HG02943 (cell line): ENCODE data around the gene FHIT.
A peak's percentile ranks its signal among the peaks of the same experiment; 100 is the strongest.

Experiments
- ATAC-seq: cut with Tn5 transposase; IDR thresholded peaks from one replicate; pipeline ENCODE4 v1.9.1; 2021; ENCODE audit warnings: mild to moderate bottlenecking, low read depth, moderate library complexity; ENCODE audit not compliant: unreplicated experiment

FHIT gene

DNA sequence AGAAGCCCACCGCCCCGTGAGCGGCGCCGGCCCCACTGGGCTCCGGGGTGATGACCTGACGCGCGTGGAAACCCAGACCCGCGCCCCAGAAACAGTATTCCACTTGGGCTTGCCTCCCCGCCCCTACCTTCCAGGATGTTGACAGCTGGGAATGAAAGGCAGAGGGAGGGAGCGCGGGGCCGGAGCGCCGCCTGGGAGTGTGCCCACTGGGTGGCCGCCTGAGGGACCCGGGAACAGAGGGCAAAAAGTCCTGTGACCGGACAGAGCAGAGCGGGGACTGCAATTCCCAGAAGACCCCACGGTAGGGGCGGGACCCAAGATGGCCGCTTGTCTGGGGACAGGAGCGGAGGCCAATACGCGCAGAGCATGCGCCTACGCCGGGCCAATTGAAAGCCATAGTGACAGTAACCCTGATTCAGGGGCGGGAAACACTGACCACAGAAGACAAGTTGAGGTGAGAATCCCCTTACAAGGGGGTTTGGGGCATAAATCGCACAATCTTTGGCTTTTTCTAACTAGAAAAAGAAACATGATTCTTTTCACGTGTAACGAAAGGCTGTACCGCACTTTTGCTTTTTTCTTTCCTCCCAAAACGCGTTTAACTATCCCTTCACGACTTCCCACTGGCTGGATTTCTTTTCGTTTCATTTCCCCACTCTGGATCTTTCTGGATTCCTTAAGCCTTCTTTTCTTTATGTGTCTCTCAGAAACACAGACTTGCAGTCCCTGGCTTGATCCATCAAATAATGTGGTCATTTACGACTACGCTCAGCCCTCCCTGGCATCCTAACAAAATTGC, at the start of gene FHIT:
Gene FHIT (minus strand): TSS at position 279 of the 799 bp plus-strand sequence.
- ATAC-seq, result peak; percentile 94

DNA sequence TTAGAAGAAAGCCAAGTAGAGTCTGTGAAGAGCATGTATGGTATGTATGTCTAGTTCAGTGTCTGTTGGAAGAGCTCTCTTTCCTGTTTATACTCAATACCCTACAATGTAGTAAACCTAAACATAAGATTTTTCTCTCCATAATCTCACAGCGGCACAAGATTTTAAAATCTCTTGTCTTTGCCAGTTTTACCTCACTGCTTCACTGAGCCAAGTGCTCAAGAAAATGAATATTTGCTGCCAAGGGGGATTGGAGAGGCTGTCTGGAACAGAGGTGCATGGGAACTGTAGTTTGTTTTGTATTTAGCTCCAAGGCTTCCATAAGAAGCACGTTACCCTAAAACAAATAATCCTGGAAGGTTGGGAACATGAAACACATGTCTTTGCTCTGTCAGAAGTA, 49.5 kb upstream of the FHIT start:
- ATAC-seq, result no peak

DNA sequence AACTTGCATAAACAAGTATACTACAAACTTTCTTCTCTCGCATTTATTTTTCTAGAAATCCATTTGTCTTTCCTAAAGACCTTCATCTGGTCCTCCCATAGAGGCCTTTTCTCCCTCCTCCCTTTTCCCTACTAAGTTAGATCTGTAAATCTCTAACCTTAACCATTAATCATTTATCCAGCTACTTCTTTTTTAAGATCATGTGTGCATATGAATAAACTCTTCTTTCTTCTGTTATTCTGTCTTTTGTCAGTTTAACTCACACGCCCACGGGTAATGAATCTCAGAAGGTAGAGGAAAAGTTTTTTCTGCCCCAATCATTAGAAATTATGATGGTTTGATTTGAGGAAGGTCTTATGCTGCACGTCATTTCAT, 48.7 kb upstream of the FHIT start:
- ATAC-seq, result no peak

DNA sequence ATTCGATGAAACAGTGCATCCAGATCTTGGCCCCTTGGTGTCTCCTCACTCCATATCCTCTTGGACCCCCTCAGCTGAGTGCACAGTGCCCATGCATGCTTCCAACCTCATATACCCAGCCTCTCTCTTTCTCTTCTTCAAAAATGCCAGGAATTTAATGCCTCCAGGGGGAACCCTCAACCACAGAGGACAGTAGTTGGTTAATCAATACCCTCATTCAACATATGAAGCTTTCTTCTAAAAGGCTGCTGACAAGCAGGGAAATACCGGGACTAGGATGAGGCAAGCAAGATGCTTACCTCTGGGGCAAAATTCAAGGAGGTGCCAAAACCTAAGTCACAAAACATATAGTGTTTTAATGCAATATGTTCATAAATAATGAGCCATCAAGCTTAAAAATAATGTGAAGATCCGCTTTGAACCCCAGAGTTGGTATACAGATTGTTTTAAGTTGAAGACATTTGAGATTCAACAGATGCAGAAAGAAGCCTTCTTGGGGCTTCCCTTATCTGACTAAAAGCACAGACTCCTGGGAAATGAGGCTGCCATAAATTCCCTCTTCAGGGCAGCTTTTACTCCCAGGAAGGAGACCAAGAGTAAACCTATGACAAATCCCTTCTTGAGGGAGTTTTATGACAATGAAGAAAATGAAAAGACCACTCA, 48.2 kb upstream of the FHIT start:
- ATAC-seq, result no peak

DNA sequence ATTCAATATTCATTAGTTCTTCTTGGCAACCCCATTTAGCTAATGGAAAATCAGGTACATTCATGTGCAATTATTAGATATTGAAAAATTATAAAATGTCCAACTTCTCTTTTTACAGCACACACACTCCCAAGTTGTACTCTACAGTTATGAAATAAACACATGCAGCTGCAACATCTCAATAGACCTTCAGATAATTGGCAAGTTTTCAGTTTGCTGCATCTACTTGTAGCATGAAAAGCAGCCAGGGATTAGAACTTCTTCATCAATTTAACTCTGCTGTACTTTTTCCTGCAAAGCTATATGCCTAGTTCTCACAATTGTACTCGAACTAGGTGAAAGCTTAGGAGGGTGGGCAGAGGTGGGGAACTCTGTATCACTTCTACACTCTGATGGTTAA, 46.6 kb upstream of the FHIT start:
- ATAC-seq, result no peak

DNA sequence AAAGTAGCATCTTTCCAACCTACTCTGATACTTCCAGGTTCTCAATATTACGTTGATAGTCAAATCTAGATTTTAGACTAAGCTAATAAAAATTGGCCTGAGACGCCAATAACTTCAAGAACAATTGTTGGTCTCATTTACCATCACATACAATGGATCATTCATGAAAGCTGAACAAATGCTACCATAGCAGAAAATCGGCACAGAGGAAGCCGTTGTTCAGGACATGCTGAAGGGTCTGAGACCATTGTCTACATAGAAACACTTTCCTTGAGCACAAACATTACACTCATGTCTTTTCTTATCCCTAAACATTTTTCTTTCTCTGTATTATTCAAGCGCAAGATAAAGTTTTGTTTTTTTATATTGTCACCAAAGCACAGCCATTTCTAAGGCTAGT, 37.2 kb upstream of the FHIT start:
- no peak for ATAC-seq

DNA sequence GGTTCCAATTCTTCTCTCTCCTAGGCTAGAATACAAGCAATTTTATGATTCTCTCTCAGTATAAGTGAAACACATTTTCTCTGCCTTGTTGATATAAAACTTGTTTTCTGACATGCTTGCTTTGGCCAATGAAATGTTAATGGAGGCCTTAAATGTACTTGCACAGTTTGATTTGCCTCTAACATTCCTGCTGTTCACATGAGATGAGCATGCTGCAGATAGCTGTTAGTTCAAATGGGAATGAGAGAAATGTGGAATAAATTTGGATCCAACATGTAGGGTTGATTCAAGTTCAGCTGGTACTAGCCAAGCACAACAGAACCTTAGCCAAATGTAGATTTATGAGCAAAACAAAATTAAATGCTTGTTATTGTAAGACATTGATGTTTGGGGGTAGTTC, 32.6 kb upstream of the FHIT start:
- no peak for ATAC-seq

DNA sequence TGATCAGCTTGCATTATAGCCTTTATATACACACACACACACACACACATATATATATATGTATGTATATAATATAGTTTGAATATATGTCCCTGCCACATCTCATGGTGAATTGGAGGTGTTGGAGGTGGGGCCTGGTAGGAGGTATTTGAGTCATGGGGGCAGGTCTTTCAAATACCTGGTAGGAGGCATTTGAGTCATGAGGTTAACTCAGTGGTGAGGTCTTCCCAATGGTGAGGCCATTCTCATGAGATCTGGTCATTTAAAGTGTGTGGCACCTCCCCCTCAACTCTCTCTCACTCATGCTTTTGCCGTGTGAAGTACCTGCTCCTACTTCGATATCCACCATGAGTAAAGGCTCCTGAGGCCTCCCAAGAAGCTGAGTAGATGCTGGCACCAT, 27.5 kb upstream of the FHIT start:
- no peak for ATAC-seq

DNA sequence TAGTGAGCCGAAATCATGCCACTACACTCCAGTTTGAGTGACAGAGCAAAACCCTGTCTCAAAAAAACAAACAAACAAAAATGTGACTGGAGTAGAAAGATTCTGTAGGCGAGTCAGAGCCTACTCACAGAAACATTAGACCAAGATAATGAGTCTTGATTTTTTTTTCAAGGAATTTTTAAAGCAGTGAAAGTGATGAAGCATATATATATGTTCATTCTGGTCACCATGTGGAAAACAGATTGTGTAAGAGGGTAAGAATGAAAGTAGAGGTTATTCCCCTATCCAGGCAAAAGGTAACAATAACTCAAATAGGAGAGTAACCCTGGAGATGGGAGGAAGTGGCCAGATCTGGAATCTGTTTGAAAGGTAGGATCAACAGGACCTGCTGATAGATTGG, 26.2 kb upstream of the FHIT start:
- no peak for ATAC-seq

DNA sequence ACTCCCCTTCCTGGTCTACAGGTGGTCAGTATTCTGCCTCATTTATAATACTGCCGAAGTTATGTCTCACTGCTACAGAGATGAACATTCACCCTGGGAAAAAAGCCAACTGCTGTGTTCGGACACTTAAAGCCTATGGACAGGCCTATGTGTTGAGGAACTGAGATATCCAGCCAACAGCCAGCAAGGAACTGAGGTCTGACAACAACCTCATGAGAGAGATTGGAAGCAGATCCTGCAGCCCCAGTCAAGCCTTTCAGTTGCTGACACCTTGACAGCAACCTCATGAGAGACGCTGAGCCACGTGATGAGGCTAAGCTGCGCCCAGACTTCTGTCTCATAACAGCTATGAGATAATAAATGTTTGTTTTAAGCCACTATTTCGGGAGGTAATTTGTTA, 18.2 kb upstream of the FHIT start:
- ATAC-seq, result no peak

DNA sequence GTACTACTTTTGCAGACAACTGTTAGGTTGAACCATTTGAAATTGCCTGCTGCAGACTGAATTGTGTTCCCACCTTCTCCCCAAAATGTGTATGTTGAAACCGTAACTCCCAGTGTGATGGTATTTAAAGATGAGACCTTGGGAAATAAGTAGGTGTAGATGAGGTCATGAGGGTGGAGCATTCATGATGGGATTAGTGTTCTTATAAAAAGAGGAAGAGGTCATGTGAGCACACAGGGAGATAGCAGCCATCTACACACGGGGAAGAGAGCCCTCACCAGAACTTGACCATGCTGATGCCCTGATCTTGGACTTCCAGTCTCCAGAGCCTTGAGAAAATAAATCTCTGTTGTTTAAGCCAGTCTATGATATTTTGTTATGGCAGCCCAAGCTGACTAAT, 17.4 kb upstream of the FHIT start:
- ATAC-seq, result no peak

DNA sequence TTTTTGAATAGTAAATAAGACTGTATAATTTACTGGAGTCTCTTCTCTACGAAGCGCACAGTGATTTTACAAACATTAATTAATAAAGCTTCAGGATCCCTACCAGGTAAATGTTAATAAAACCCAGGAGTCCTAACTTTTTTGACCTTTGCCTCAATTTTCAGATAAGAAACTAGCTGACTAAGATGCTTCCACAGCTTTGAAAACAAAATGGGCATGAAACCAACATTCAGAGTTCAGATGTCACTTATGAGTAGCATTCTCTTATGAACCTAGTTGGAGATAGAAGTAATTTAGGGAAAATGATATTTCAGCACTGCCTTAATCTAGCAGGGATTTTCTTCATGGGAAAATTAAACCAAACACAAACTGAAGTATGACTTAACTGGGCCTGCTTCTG, 13.0 kb upstream of the FHIT start:
- no peak for ATAC-seq

DNA sequence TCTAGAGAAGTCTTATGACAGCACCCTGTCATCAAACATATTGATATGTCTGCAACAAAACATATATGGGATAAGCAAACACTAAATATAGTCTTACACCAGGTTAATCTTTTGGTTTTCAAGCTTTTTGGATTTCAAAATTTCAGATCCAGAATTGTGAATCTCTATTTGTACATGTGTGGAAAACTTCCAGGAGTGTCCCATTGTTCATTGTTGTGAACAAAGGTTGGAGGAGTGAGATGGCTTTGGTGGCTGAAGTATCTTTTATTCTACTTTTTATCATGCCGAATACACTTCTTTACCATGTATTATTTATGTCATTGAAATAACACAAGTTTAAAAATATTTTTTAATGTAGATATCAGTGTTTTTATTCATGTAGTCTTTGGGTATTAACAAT, 5.9 kb upstream of the FHIT start:
- ATAC-seq, result no peak

DNA sequence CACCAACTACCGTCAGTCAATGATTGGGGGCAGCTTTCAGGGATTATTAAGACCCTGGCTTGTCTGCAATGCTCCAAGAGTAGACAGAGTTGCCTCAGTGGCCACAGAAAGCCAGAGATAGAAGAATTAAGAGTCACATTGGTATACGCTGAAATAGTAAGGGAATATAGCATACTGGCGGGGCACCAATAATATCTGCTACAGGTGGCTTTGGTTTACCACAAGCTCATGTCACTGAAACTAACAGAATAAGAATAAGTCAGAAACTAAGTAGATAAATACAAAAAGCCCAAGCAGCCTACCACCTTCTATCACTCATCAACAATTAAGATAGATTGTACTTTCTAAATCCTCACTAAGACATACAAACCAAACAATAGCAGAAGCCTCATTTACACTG, 2.5 kb upstream of the FHIT start:
- no peak for ATAC-seq

DNA sequence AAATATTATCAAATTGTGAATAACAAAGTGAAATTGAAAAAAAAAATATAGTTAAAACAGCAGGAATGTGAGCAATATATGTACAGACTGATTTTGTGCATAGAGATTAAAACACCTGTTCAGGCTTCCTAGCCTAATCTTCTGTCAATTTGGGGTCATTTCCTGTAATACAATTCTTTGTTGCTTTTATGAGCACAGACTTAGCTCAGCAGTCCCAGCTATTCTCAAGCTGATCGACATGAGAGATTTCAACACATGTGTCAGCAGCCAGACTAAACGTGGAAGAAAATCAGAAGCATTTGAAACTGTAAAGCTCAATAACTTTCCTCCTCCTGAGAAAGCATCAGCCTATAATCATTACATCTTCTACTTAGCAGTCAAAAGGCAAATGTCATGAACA, 1.6 kb upstream of the FHIT start:
- ATAC-seq, result no peak

DNA sequence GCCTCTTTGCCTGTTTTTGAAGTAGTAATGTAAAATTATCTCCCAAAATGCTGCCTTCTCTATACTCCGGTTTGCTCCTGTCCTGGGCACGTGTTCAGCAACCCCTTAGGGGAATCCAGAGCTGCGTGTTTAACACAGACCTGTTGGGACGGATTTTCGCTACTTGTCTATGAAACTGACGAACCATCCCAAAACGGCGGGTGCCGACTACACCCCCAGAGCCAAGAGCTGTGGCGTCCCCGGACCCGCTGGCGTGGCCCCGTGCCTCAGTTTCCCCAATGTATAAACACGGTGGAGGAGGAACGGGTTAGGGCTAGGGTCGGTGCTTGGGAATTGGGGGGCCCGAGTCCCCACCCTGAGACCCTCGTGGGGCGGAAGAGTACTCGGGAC, 473 bp downstream of the FHIT start:
- no peak for ATAC-seq

DNA sequence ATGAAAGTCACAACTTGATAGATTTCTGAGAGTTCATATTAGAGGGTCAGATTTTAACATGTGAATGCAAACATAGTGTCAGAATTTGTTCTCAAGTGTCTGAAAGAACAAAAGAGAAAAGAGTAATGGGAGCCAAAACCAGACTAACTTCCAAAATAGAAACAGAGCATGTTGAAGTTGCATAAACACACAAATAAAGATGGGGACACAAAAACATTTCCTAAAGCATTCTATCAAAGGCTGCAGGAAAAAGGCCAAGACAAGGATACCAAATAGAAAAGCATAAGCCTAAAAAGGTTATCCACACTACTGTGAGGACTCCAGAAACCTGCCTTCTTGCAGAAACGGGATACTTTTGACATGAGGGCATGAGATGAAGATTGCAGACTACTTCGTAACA, 2.8 kb downstream of the FHIT start:
- no peak for ATAC-seq

DNA sequence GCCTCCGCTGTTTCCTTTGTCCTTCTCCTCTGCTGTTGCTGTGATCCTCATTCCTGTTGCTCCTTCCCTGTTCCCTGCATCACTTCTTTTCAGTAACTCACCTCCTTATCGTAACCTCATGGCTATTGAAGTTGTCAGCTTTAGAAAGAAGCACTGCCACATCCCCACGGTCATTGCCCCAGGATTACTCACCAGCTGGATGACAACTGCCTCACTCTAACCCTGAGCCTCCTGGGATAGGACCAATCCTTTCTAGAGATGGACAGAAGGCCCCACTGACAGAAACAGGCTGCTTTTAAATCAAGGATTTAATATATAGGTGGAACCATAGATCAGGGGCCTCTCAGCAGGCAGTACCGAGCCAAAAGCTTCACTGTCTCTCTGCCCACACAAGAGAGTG, 4.1 kb downstream of the FHIT start:
- ATAC-seq, result no peak

DNA sequence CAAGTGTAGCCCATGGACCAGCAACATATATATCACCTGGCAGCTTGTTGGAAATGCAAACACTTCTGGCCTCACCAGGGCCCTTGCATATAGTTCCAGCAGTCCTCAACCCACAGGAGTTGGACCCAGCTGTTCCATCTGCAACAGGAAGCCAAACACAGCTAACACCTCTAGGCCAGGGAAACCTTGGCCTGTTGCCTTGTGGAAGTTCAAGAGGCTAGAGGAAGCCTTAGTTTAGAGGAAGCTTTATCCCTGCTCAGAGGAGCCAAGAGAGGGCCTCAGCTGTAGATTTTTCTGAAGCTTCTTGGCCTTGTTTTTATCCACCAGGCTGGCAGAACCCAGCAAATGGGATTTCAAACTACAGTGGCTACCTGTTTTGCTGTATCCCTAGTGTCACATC, 11.4 kb downstream of the FHIT start:
- ATAC-seq, result no peak

DNA sequence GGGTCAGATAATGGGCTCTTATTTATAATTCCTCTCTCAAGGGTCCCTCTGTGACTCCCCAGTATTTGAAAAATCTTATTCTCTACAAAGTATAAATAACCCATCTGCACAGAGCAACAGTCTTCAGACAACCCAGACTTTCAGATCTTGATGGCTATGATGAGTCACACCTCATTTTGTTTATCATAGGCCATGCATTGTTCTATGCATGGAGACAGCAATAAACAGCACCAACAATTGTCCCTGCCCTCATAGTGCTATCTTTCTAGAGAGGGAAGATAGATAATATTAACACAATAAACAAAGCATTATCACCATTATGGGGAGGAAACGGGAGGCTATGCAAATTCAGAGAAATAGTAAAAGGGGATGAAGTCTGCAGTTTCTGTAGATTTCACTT, 13.4 kb downstream of the FHIT start:
- no peak for ATAC-seq

DNA sequence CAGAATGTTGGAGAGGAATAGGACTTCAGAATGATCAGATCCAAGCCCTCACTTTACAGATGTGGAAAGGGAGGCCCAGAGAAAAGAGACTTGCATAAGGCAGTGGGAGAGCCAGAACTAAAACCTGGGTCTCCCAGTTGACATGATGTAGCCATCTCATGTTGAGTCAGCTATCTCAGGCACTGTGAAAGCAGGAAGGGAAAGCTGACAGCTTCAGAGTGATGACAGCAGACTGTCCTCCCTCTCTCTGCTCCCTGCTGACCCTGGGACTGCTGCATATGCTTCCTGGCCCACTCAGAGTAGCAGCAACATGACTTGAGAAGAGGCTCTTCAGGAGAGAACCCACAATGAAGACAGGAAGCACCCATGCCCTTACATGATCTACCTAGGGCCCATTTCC, 14.7 kb downstream of the FHIT start:
- ATAC-seq, result peak; percentile 81

DNA sequence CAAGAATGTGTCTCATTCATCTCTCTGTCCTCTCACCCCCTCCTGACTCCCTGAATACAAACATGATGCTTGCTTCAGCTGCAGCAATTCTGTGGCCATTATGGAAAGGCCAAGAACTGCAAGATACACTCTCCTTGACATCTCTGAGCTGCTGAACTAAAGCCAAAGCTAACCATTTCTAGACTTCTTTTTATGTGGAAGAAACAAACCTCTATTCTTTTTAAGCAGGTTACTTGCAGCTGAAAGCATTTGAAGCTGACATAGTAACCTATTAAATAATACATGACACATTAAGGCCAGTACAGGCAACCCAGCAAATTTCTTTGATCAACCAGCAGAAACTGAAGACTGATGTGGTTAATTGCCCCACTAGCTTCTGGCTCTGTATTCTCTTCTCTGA, 17.5 kb downstream of the FHIT start:
- ATAC-seq, result peak; percentile 42
